Stimulated activated CD4-positive, alpha-beta T cell treated with anti-CD3 and anti-CD28 coated beads, Interleukin-1b, Interleukin-23, amount 100 ng/mL, for 4 hours (primary cell): ENCODE data around the gene PHLDA1.

Experiments used
- DNase-seq, 2 donors: peaks; one replicate each; pipeline ENCODE4 v3.0.0-alpha.2; 2020; ENCODE audit warnings: low read depth in 2 of 2

Gene PHLDA1

DNA sequence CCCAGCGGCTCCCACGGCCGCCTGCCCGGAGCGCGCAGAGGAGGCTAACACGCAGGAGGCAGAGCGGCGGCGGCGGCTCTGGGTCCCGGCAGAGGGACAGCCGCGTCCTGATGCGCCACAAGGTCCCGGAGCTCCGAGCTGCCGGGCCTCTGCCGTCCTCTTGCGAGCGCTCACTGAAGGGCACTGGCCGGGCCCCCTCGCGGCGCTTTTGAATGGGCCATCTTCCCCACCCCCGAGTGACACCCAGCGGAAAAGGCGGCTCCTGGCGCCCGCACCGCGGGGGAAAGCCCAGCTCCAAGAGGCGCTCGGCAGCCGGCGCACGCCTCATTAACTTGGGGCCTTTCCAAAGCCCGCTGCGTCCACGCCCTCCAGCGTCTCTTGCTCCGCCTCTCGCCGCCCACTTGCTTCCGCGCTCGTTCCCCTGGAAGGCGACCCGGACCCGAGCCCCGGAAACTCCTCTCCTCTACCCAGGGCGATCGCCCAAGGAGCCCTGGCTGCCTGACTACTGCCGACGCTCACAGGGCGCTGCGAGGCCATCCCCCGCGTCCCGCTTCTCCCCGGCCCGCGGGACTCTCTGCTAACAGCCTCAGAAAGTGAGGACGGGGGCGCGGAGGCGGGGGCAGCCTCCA is at the start of gene PHLDA1:
TSS of gene PHLDA1 (minus strand) at position 363 of the 629 bp plus-strand sequence.
- peak; percentile 90 to 95 for DNase-seq

DNA sequence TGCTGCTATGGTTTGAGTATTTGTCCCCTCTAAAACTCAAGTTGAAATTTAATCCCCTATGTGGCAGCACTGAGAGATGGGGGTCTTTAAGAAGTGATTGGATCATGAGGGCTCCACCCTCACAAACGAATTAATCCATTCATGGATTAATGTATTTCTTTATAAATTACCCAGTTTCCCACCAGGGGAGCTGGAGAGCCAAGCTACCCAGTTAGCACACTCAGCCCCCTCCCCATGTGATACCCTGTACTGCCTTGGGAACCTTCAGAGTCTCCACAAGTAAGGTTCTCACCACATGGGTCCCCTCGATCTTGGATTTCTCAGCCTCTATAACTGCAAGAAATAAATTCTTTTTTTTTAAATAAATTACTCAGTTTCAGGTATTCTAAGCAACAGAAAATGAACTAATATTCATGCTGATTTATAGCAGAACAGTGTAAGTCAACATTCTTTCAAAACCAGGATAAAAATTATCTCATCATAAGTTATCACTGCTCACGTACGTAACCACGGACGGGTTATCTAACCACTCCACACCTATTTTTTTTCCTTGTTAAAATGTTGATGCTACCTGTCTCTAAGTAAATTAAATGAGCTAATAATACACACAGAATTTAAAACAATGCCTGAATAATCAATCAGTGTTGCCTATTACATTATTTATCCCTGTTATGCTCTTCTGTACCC is 49.3 kb upstream of the PHLDA1 start:
- no peak for DNase-seq

DNA sequence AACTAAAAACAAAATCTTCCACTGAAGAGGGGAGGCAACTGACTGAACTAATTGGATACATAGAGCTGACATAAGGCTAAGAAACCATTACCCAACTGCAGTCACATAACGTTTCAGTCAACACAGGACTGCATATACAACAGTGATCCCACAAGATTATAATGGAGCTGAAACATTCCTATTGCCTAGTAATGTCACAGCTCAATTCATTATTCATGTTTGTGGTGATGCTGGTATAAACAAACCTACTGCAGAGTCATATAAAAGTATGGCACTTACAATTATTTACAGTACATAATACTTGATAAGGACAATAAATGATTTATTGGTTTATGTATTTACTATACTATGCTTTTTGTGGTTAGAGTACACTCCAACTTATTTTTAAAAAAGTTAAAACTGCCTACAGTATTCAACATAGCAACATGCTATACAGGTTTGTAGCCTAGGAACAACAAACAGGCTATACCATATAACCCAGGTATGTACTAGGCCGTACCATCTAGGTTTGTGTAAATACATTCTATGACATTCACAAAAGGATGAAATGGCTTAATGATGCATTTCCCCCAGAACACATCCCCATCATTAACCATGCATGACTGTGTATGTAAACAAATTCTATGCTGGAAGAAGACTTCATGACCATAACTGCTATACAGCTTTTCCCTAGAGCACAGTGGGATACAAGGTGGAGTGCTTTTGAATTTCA is 48.6 kb upstream of the PHLDA1 start:
- DNase-seq = no peak

DNA sequence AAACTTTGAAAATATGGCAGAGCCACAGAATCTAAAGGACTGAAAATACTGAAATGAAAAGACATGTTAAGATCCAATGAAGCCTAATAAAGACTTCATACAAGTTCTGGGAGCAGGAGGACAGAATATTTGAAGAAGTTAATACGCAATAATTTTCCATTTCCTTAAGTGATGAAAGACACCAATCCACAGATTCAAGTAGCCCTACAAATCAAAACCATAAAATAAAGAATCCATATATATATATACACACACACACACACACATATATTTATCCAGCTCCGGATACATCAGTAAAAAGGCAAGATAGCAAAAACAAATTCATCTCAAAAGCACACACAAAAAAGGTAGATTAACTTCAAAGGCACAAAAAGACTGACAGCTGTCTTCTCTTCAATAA is 47.2 kb upstream of the PHLDA1 start:
- no peak for DNase-seq

DNA sequence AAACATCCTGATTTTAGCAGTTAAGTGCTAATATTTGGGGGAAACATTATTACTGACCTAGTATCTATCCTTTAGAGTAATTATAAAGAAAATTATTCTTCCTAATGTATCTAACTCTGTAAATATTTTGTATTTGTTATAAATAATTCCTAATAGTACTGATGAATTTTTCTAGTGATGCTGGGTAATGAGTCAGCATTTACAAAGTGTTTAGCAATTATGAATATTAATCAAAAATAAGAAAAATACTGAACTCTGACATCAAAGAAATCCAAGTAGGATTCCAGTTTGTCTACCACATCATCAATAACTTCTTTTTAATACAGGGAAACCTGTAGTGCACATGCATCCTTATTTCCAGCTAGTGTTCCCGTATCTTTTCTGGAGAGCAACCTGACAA is 43.9 kb upstream of the PHLDA1 start:
- DNase-seq = no peak

DNA sequence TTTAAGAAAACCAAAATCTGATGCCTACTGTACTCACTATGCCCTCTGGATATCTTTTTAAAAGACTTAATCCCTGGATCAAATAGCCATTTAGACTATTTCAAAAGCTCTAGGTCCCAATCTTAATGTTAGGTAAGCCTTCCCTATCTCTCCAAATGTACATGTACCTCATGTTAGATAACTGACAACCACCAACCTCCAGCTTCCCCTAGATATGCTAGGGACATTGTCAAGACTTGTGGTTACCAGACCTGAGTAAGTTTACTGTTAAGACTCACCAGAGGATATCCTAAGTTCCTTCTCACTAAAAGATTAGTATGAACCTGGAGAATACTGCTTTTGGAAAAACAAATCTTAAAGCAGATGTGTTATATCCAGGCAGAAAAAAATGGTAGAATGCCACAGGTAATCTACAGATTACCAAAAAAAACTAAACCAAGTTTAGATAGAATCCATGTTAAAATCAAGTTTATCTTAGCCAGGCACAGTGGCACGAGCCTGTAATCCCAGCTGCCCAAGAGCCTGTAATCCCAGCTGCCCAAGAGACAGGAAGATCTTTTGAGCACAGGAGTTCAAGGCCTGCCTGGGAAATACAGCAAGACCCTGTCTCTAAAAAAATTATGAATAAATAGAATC is 43.2 kb upstream of the PHLDA1 start:
- DNase-seq = no peak

DNA sequence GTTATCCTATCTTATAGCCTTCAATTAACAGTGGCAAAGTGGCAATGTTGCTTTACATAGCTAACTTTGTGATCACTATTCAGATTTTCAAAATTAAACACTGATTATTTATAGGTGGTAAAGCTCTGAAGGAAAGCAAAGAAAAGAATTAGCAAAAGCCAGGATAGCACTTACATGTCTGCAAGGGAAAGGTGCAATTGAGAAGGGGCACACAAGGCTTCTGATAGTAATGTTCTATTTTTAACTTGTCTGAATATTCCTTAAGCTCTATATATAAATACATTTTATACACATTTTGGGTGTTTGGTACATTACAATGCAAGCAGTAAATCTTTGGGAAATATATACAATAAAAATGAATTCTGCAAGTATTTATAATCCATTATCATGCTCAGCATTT is 42.0 kb upstream of the PHLDA1 start:
- DNase-seq = no peak

DNA sequence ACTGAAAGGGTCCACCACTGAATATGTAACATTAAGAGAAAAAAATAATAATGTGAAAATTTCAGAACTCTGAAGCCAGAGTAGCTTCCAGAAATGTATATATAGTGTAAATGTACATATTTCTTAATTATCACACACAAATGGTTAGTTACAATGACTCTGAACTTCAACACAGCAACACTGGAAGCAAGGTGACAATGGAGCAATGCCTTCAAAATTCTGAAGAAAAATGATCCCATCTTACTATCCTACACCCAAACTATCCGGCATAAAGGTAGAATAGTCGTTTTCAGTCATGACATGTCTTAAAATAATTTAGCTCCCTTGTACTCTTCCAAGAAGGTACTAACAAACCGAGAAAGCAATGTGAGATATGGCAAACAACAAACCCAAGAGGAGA is 41.0 kb upstream of the PHLDA1 start:
- DNase-seq = no peak

DNA sequence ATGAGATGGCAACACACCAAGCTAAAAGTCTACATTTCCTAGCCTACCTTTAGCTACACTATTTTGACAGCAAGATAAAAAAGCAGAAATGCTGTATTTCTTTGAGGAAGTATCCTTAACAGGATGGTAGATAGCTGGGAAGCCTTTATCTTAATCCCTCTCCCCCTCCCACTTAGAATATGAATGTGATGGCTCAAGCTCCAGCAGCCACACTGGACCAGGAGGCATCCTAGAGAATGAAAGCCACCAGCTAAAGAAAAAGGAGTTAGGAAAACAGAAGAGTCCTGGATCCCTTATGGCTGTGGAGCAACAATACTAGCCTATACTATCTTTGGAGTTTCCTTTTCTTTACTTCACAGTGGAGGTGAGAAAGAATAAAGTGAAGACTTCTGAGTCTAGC is 37.8 kb upstream of the PHLDA1 start:
- DNase-seq = no peak

DNA sequence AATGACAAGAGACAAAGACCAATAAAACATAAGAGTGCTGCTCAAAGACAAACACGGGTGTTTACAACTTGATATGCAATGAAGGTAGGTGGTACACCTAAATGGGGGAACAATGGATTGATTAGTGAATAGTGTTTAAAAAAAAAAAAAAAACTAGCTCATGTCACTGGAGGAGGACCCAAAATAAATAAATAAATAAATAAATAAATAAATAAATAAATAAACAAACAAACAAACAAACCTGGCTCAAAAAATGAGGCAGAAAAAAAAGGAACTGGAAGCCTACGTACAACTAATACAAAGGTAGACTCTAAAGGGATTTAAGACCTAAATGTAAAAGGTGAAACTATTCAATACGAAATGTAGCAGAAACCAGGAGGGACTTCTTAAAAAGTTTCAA is 34.3 kb upstream of the PHLDA1 start:
- no peak for DNase-seq

DNA sequence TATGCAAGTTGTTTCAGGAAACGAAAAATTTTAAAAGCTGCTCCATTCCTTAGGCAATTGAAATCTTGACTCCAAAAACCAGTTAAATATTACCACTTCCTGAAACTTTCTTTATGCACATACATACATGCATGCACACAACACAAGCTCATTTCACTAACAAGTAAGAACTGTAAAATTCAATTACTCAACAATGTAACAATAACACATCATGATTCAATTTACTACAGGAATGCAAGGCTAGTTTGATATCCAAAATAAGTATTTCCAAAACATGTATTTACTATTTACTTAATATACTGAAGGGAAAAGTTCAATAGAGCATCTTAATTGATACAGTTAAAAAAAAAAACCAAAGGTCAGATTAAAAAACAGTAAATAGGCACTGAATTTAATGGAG is 33.3 kb upstream of the PHLDA1 start:
- no peak for DNase-seq

DNA sequence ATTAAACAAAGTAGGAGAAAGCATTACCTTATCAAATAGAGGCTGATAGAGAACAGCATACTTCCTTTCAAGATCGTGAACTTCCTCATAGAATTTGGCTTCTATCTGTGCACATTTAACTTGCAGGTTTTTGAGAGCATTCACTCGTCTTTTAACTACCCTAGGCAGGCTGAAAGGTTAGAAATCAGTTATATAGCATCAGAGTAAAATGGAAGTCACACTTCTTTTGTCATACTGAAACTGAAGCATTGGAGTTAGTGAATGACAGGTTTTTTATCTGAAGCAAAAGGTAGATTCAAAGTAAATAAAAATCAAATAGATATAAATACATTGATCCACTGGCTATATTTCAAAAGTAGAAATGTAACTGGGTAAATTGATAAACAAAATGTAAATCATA is 28.5 kb upstream of the PHLDA1 start:
- no peak for DNase-seq

DNA sequence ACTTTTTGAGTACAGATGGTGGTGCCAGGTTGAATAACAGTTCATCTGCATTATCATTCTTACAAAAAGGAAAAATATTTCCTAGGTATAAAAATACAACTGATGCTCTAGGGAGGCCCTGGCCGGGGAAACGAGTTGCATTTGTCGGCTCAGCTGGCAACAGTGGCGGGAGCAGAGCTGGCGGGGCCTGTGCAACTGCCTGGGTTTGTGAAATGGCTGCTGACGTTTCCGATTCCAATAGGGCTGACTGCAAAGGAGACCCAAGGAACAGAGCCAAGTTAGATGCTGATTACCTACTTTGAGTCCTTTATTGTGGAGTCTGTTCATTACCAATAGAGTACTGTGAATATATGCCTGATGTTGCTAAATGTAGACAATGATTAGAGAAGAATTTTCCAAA is 25.8 kb upstream of the PHLDA1 start:
- no peak for DNase-seq

DNA sequence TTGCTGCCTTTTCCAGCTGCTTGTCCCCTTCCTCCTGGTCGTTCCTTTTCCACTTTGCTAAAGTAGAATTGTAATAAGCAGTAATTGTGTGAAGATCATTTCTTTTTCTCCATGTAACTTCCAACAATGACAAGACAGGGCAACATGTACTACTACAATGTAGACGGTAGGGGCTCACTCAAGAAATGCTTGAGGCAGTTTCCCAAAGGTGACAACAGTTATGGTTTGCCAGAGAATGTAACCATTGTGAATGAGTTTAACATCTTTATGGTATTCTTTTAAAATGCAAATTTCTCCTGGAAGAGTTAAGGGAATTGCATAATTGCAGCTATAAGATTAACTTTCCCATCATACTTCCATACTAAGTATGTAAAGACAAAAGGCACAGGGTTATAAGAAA is 23.8 kb upstream of the PHLDA1 start:
- DNase-seq = no peak

DNA sequence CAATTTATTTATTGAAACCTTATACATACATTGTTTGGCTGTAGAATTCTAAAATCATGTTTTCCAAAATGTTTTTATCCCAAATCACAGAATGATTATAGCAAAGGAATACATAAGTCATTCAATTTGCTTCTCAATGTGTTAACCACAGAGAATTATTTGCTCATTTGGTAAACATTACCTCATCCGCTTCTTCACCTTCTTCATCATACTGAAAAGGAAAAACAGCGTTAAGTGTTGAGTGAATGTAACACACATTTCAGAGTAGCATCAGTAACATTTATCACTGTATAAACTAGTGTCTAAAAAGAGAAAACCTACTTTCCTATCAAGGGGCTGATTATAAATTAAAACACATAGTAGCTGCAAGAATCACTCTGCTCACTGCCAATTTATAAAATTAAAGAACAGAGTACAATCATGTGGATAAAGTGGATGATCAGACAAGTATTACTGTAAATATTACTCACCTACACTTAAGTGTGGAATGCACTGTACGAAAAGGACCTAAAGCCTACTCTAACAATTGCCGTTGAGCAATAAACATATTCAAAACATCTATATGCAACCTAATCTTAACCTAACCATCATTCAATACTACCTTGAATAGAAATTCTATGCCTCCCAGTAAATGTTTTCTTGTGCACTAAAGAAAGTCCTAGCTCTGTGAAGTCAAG is 18.1 kb upstream of the PHLDA1 start:
- DNase-seq = no peak

DNA sequence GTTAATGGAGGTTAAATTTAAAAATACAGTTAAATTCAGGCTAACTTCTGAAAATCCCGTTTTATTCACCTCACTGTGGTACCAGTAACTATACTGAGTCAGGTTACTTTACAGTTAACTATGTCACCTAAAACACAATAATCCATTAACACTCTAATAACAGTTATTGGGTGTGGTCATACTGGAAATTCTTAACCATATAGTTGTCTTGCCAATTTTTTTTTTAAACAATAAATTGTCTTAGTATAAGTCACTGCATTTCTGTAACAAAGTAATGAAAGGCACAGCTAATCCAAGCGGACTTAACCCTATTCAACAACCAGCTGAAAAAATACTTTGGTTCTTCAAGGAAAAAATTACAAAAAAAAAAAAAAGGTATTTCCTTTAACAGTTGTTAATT is 16.2 kb upstream of the PHLDA1 start:
- no peak for DNase-seq

DNA sequence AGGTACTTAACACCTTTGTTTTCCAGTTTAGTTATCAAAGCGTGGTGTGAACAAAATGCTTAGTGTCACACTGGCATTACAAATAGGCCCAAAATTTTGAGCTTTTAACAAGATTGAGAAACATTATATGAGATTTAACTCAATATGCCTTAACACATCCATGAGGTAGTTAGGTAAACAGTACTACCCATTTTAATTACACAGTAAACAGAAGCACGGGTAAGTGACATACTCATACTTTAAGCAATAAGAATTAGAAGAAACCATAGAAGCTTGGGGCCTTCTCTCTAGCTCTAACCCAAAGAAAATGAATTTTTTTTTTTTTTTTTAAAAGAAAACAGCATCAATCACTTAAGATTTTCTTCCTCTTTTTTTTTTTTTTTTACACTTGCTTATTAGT is 15.5 kb upstream of the PHLDA1 start:
- no peak for DNase-seq

DNA sequence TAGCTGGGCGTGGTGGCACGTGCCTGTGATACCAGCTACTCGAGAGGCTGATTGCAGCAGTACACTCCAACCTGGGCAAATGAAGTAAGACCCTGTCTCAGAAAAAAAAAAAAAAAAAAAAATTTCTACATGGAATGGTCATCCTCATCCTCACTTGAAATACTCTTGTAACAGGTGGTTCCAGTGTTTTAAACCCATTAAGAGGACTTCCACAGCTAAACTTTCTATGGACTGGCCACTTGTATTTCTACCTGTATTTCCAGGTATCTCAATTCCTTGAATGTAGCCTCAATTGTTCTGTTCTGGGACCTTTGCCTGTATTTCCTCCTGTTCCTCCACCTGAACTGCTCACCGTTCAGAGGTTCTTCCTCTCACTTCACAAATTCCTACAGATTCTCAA is 11.8 kb upstream of the PHLDA1 start:
- DNase-seq = no peak

DNA sequence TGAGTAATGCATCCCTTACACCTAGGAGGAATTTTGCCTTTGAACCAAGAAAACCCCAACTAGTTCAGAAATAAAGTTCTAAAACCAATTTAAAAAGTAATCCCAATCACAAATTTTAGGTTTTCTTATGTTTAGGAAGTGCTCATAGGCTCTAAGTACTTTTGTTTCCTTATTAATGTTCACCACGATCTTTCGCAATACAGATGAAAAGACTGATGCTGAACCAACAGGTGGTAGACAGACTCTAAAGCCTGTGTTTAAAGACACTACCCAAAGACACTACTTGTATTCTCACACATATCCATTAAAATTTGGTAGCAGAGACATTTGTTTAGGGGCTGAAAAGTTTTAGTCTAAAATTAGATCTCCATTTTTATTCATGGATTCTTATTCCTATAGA is 10.6 kb upstream of the PHLDA1 start:
- no peak for DNase-seq

DNA sequence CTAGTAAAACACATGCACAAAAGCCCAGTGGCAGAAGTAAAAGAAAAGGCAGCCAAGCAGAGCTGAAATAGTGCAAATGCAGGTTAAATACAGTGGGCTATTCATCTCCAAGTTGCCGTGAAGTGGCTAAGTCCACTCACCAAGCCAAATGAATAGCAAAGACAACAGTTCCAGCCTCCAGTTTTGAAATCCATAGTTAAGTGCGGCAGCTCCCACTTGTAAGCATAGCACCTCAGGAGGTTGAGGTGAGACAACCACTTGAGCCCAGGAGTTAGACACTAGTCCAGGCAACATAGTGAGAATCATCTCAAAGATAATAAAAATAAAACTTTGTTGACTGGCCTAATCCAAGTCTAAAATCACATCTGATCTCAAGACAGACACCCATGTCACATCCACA is 9.8 kb upstream of the PHLDA1 start:
- no peak for DNase-seq

DNA sequence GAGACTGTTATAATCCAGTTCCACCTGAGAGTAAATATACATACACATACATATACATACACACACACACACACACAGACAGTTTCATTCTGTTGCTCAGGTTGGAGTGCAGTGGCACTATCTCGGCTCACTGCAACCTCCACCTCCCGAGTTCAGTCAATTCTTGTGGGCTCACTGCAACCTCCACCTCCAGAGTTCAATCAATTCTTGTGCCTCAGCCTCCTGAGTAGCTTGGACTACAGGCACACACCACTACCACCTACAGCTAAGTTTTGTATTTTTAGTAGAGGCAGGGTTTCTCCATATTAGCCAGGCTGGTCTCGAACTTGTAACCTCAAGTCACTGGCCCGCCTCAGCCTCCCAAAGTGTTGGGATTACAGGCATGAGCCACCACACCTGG is 8.9 kb upstream of the PHLDA1 start:
- no peak for DNase-seq

DNA sequence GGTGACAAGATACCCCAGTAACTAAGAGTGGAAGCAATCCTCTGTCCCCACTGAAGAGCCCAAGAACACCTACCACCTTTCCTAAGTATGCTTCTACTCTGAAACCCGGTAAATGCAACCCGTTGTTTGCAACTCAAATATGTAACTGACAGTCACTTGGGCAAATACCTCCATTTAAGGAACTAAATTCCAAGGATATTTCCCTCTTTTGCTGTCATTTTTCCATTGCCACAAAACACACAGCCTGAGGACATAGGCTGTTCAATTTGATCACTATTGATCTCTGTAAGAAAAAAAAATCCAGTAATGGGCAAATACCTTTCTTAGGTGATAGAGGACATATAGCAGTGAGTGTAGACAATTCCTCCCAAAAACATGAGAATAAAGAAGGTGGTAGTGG is 6.6 kb upstream of the PHLDA1 start:
- DNase-seq = no peak
